UCSD-AML1 (cell line): Measurements from ENCODE around the gene KLRC3.
"Not testable (repeated sequence)": the region's sequence is repeated elsewhere in the genome, so short reads cannot be mapped to it uniquely, and the experiment has no call there.

Experiments
- DNase-seq: peaks from one replicate; lab custom pipeline; 2025; ENCODE audit not compliant: unreplicated experiment; lab: John Stamatoyannopoulos, UW

Gene KLRC3

GRCh38 chr12:10369557-10370415 is 50.6 kb downstream of the KLRC3 start:
- no peak for DNase-seq

DNA sequence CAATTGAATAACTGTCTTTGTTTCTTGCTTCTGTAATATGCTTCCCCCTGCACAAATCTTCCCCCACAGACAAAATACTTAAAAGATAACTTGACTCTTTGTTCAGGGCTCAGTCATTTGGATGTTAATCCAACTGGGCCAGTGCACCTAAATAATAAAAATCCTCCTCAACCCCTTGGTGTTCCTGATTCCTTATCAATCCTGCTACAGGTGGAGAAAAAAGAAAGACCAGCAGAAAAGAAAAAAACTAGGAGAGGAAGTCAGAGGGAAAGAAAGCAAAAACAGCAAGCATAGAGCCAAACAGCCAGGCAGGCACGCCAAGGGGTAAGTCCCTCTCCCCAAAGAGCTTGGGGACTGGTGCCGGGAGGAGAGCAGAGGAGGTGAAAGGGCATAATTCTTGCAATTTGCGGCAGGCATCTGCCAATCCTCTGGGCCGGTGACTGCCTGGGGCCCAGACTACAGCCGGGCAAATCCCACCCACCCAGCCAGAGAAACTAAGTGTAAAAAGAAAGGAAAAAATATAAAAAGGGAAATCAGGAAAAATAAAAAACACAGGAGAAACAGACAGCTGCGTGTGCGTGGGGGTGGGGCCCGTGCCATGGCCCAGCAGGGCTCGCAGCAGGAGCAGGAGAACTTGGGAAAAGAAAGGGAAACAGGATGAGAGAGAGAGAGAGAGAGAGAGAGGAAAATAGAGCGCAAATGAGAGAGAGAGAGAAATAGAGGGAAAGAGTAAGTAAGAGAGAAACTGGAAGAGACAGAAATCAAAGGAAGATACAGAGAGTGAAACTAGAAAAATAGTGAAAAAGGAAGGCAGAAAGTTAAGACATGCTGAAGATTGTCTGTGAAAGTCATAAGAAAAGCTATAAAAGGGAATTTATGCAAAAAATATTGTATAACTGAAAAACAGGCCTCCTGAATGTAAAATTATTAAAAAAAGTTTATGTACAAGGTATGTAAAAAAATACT is 51.9 kb downstream of the KLRC3 start:
- no peak for DNase-seq

DNA sequence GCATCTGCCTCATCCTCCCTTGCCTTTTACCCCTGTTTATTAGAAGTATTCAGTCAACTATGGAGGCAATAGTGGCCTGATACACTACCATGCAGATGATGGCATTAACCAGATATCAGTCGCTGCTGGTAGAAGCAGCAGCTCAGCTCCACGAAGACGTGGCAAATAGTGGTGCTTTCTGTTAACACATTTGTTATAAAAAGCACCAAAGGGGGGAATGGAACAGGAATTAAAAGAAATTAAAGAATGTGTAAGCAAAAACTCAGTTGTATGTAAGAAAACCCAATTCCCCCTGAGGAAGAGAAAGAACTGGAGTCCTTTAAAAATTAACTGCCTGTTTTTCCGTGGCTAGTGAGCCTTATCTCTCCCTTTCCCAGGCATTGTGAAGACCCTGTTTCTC is 52.7 kb downstream of the KLRC3 start:
- DNase-seq: not testable (repeated sequence)

- no peak for DNase-seq
Observed at GRCh38 chr12:10366875-10367274, 53.5 kb downstream of the KLRC3 start.

DNA sequence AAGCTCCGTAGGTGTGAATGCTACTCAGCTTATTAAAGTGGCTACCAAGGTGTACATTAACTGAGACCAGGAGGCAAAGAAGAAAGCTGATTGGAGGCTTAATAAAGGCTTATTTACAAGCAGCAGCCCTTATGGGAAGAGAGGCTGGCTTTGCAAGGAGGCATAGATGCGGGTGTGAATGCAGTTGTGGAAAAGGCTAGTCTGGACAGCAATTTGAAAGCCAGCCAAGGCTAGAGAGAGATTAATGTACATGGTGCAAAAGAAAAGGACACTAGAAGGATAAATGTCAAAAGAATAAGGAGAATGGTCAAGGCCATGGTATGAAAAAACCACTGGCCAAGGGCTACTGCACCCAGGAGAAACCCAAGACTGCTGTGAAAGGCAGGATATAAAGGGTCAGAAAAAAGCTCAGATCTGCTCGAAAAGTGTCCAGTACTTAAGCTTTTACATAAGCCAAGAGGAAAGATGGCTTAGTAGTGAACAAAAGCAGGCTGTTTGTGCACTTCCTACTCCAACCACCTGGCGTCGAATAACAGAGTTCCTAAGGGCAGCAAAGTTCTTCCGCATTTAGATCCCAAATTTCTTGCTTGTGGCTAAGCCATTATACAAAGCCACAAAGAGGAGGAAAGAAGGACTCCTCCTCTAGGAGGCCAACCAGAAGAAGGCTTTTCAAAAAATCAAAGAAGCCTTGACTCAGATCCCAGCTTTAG is 54.5 kb downstream of the KLRC3 start:
- no peak for DNase-seq

DNA sequence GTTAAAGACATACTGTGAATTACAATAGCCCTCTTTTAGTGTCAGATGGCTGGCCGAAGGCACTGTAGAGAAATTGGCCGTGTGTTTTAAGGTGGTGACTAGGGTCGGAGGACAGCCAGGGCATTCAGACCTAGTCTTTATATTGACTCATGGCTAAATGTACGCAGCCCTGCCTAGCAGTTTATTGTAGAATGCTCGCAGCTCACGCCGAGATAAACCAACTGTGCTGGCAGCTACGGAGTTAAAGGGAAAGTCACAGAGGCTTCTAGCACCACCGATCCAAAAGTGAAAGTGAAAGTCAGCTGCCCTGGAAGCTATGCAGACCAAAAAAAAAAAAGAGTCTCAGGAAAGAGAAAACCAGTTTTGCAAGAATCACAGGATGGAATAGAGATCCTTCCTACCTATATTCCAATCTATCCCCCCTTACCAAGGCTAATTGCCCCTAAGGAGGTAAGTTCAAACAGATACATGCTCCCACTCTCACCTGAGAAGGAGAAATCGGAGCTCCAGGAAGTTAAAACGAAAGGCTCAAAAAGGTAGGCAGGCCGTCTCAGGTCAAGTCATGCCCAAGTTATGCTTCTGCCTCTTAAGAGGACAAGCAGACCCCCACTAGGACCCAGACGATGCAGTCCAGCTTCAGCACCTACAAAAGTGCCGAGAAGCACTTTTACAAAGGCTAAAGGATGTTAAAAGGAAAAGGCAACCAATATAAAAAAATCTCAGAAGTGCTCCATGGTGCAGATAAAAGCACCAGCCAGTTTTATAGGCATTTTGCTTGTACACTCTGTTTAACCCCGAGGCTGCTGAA is 55.4 kb downstream of the KLRC3 start:
- peak; percentile 42 for DNase-seq

- peak; percentile 61 for DNase-seq
Observed at GRCh38 chr12:10363914-10364814, 56.2 kb downstream of the KLRC3 start.

GRCh38 chr12:10363658-10363913 is 56.8 kb downstream of the KLRC3 start:
- DNase-seq: no peak

GRCh38 chr12:10362828-10363657 is 57.4 kb downstream of the KLRC3 start:
- DNase-seq: no peak

DNA sequence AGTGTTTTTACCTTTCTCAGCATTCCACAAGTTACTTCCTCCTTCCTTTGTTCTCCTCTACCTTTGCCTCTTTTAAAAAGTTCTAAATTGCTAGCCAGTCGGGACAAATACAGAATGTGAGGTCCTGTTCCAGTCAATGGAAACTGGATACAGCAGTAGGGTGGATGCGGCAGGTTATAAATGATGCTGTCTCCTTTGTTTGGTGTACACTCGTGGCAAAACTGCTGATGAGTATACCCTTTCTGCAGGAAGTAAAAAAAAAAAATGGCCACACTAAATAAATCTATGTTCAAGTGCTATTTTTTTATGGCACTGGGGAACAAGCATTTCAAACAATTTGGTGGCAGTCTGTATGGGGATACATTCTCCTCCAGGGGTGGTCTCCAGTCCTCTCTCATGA is 58.1 kb downstream of the KLRC3 start:
- no peak for DNase-seq
